Endothelial cell of umbilical vein (primary cell): Measurements from ENCODE around the gene NFATC4. TPM values are rescaled to one million over a fixed set of nuclear protein-coding genes. Genes with fewer than 3 reads are reported as not detected.

ENCODE experiments used
- BruUV-seq: library from RNA; stranded (reverse); fragments of 400-500 nt; replicated peaks from 2 replicates; lab custom pipeline; 2021; lab: Mats Ljungman, UMichigan
- CTCF ChIA-PET: fragments of 300-600, 350-600 bp; sonication (Branson Sonifier 250); formaldehyde crosslinking; loops from one replicate; lab custom pipeline; 2021; ENCODE audit warnings: antibody characterized with exemption, inconsistent platforms; lab: Charles Lee
- POLR2A ChIA-PET: fragments of 300-600, 350-600 bp; sonication (Branson Sonifier 250); formaldehyde crosslinking; loops from one replicate; lab custom pipeline; 2021; ENCODE audit warnings: antibody characterized with exemption, inconsistent platforms; lab: Charles Lee
- DNase-seq: peaks from one replicate; pipeline ENCODE4 v3.0.0-alpha.2; 2011; ENCODE audit warnings: low read depth, low spot score
- FAIRE-seq: peaks from 2 replicates; lab custom pipeline; 2011; peaks lifted over from hg19 to GRCh38; lab: Jason Lieb, UNC
- H2AFZ ChIP-seq: 2 replicates; pipeline ENCODE4 v1.6.0; 2012; ENCODE audit warnings: low read depth, low read length, control low read depth, inconsistent platforms
- H3K27ac ChIP-seq: 2 replicates; pipeline ENCODE4 v1.5.1; 2011; ENCODE audit warnings: low read depth, mild to moderate bottlenecking, control low read depth, low read length, moderate library complexity; ENCODE audit not compliant: insufficient read depth
- H3K27me3 ChIP-seq, 2 experiments: 2 replicates each; pipeline versions ENCODE4 v1.6.0 to v1.6.1; 2011; ENCODE audit warnings: low read length in 2 of 2, mixed read lengths in 1 of 2; ENCODE audit not compliant: control insufficient read depth in 2 of 2, insufficient read depth in 2 of 2
- H3K36me3 ChIP-seq, 2 experiments: 2 replicates in 1 of 2; 3 replicates in 1 of 2; pipeline ENCODE4 v1.5.1; 2011; ENCODE audit warnings: low read length in 2 of 2, mild to moderate bottlenecking in 1 of 2, moderate library complexity in 1 of 2; ENCODE audit not compliant: control insufficient read depth in 2 of 2, insufficient read depth in 2 of 2; ENCODE audit errors: extremely low read depth in 1 of 2
- H3K4me1 ChIP-seq: 3 replicates; pipeline ENCODE4 v1.5.1; 2011; ENCODE audit warnings: mild to moderate bottlenecking, low read length; ENCODE audit not compliant: control insufficient read depth, insufficient read depth; ENCODE audit errors: extremely low read depth
- H3K4me2 ChIP-seq: 2 replicates; pipeline ENCODE4 v1.6.1; 2011; ENCODE audit warnings: low read length, control low read depth, mixed read lengths; ENCODE audit not compliant: insufficient read depth
- H3K4me3 ChIP-seq, 3 experiments: fragments of 200-600 bp in 1 of 3; sonication (generic), shearing (Covaris generic) in 1 of 3; replicated peaks in 1 of 3; 2 replicates each; pipeline ENCODE4 v1.5.1; 2011 to 2016; ENCODE audit warnings: control low read depth in 3 of 3, low read length in 3 of 3, mild to moderate bottlenecking in 2 of 3, inconsistent platforms in 1 of 3, low read depth in 1 of 3, moderate library complexity in 1 of 3; ENCODE audit not compliant: insufficient read depth in 1 of 3
- H3K79me2 ChIP-seq: 2 replicates; pipeline ENCODE4 v1.6.0; 2012; ENCODE audit warnings: low read length, inconsistent platforms; ENCODE audit not compliant: control insufficient read depth, insufficient read depth
- H3K9ac ChIP-seq: replicated peaks from 2 replicates; pipeline ENCODE3; 2011; ENCODE audit warnings: low read length, control low read depth; ENCODE audit not compliant: insufficient read depth; ENCODE audit errors: extremely low read depth
- H3K9me1 ChIP-seq: replicated peaks from 3 replicates; pipeline ENCODE4 v1.6.0; 2011; ENCODE audit warnings: mild to moderate bottlenecking, low read length; ENCODE audit not compliant: control insufficient read depth, insufficient read depth; ENCODE audit errors: extremely low read depth
- H3K9me3 ChIP-seq: replicated peaks from 2 replicates; pipeline ENCODE4 v1.5.1; 2012; ENCODE audit warnings: low read length, inconsistent platforms; ENCODE audit not compliant: control insufficient read depth, insufficient read depth
- H4K20me1 ChIP-seq: replicated peaks from 2 replicates; pipeline ENCODE3; 2011; ENCODE audit warnings: mild to moderate bottlenecking, low read length; ENCODE audit not compliant: control insufficient read depth, insufficient read depth; ENCODE audit errors: extremely low read depth
- JUN ChIP-seq: IDR thresholded peaks from 2 replicates; pipeline ENCODE4 v1.6.1; 2011; ENCODE audit warnings: borderline replicate concordance, low read depth; ENCODE audit not compliant: insufficient read length, insufficient read depth
- dilution Hi-C: fragments of 300-500 bp; cut with MboI; formaldehyde crosslinking; loops from one replicate; pipeline ENCODE4 v1.15.0; 2019; ENCODE audit warnings: low sequenced_read_pairs; ENCODE audit not compliant: extremely low pct_ligation_motif_present
- intact Hi-C: fragments of 100-400 bp; cut with micrococcal nuclease; formaldehyde crosslinking; loops from one replicate; pipeline ENCODE4 v1.10.0; 2022
- polyA plus RNA-seq, 4 experiments: library from polyadenylated mRNA; depleted of rRNA in 3 of 4; stranded (reverse) in 3 of 4; unstranded in 1 of 4; fragments of >200 nt; gene quantifications; 2 replicates each; pipeline versions ENCODE4 v1.2.1 to v1.2.3, GENCODE V29; 2011 to 2012; ENCODE audit warnings: missing spikeins in 1 of 4
- total RNA-seq: library from RNA; stranded (reverse); gene quantifications from 2 replicates; pipeline ENCODE4 v1.2.3, GENCODE V29; 2021
- TF ChIP-seq, protein P1 (sequence below), 2 donors: IDR thresholded peaks; 1 replicate in 1 of 2; 2 replicates in 1 of 2; pipeline ENCODE4 v1.5.1; 2011; ENCODE audit warnings: low read length in 2 of 2, mild to moderate bottlenecking in 2 of 2, moderate library complexity in 2 of 2, control low read depth in 1 of 2, inconsistent platforms in 1 of 2, low read depth in 1 of 2; ENCODE audit not compliant: insufficient read depth in 1 of 2; ENCODE audit errors: extremely low read depth in 1 of 2

The NFATC4 gene
- total and polyA plus RNA-seq, 2 donors (not counting 3 experiments of a cell fraction or from before 2014, with no cell fraction given) = 79.5 to 88.1 TPM

DNA sequence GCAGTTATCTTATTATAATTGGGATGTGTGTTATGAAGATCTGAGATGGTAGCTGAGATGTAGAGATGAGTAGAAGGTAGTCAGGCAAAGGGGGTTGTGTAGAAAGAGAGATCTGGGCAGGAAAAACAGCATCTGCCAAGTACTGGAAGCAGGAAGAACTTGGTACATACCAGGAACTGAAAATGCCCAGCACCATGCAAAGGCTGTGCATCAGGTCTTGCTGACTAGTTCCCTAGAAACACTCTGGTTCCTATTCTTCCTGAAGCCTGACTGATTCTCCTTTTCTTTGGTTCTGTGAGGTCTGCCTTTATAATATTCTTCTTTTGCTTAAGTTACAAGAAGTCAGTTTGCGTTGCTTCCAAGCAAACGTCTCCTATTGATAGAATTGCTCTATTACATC, 6.7 kb upstream of the NFATC4 start:
- intact Hi-C loops = no loop called here
- POLR2A ChIA-PET = no interaction called here
- BruUV-seq = no TSS peak
- TF ChIP-seq JUN = no peak
- H3K4me3 ChIP-seq = no peak overlapping the region
- no peak overlapping the region for H3K27ac ChIP-seq
- no peaks in the 10 kb centered on the region for H3K79me2 ChIP-seq
- no peaks in the 10 kb centered on the region for H3K9me1 ChIP-seq
- CTCF ChIA-PET = interaction anchor here (0.8 to 8.1 kb wide), 11 partner anchors 10 to 75 kb away, joined by 3 to 62 read pairs (median 4); no protein-coding TSS in a partner anchor
- H3K36me3 ChIP-seq = no peaks in the 10 kb centered on the region
- H3K4me2 ChIP-seq = no peak overlapping the region
- no peaks in the 10 kb centered on the region for H4K20me1 ChIP-seq
- no peak overlapping the region for H3K9ac ChIP-seq
- peaks cover 9% of the 10 kb centered on the region for H3K4me1 ChIP-seq
- H3K9me3 ChIP-seq = no peaks in the 10 kb centered on the region
- peaks cover 0 to 3% of the 10 kb centered on the region in 2 experiments for H3K27me3 ChIP-seq
- DNase-seq = no peak
- H2AFZ ChIP-seq = no peak overlapping the region
- dilution Hi-C loops = no loop called here
- no peak for FAIRE-seq

- Histone ChIP-seq H3K79me2 (no peaks in the 10 kb centered on the region), H3K4me2 (no peak overlapping the region), H2AFZ (no peak overlapping the region), H3K4me1 (peaks cover 18% of the 10 kb centered on the region), H3K9ac (no peak overlapping the region), H3K9me1 (no peaks in the 10 kb centered on the region), H3K4me3 (no peak overlapping the region), H4K20me1 (no peaks in the 10 kb centered on the region), H3K27me3 (peaks cover 0 to 3% of the 10 kb centered on the region in 2 experiments), H3K27ac (no peak overlapping the region), H3K9me3 (no peaks in the 10 kb centered on the region), H3K36me3 (no peaks in the 10 kb centered on the region)
- FAIRE-seq (no peak), DNase-seq (no peak)
- ChIA-PET POLR2A (interaction anchor here (0.8 kb wide), 1 partner anchor 69 kb away, joined by 3 read pairs; no protein-coding TSS in a partner anchor), CTCF (interaction anchor here (0.7 to 8.1 kb wide), 13 partner anchors 11 to 74 kb away, joined by 3 to 62 read pairs (median 4); no protein-coding TSS in a partner anchor)
- BruUV-seq = no TSS peak
- TF ChIP-seq, protein P1, sequence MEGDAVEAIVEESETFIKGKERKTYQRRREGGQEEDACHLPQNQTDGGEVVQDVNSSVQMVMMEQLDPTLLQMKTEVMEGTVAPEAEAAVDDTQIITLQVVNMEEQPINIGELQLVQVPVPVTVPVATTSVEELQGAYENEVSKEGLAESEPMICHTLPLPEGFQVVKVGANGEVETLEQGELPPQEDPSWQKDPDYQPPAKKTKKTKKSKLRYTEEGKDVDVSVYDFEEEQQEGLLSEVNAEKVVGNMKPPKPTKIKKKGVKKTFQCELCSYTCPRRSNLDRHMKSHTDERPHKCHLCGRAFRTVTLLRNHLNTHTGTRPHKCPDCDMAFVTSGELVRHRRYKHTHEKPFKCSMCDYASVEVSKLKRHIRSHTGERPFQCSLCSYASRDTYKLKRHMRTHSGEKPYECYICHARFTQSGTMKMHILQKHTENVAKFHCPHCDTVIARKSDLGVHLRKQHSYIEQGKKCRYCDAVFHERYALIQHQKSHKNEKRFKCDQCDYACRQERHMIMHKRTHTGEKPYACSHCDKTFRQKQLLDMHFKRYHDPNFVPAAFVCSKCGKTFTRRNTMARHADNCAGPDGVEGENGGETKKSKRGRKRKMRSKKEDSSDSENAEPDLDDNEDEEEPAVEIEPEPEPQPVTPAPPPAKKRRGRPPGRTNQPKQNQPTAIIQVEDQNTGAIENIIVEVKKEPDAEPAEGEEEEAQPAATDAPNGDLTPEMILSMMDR (IDR thresholded peaks at IDR 0.05; ENCODE audit: extremely low read depth in 1 of 2, insufficient read depth in 1 of 2, low read depth in 1 of 2, low read length in 2 of 2) = no peak
- dilution Hi-C loops = no loop called here
- intact Hi-C loops = no loop called here
Measured at GRCh38 chr14:24362241-24362960, 5.6 kb upstream of the NFATC4 start.
